ENCODE data around the gene UBE4B.

DNA sequence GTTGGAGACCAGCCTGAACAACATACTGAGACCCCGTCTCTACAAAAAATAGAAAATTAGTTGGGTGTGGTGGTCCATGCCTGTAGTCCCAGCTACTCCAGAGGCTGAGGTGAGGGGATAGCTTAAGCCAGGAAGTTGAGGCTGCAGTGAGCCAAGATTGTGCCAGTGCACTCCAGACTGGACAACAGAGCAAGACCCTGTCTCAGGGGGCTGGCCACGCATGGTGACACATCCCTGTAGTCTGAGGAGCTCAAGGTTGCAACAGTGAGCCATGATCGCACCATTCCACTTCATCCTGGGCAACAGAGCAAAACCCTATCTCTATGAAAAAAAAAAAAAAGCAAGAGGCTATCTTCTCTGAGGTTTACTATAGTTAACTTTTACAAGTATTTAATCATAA is 12.7 kb upstream of the UBE4B start:
- TF ChIP-seq CEBPB (IDR thresholded peaks at IDR 0.05; ENCODE audit: low read depth) (no peak), EZH2phosphoT487 (IDR thresholded peaks at IDR 0.05; ENCODE audit: borderline replicate concordance) (no peak), SIN3A (IDR thresholded peaks at IDR 0.05; ENCODE audit: low read depth) (no peak), RAD21 (IDR thresholded peaks at IDR 0.05; ENCODE audit: low read depth) (no peak), SRF (IDR thresholded peaks at IDR 0.05; ENCODE audit: low read depth) (no peak)
- TF ChIP-seq, protein P1, sequence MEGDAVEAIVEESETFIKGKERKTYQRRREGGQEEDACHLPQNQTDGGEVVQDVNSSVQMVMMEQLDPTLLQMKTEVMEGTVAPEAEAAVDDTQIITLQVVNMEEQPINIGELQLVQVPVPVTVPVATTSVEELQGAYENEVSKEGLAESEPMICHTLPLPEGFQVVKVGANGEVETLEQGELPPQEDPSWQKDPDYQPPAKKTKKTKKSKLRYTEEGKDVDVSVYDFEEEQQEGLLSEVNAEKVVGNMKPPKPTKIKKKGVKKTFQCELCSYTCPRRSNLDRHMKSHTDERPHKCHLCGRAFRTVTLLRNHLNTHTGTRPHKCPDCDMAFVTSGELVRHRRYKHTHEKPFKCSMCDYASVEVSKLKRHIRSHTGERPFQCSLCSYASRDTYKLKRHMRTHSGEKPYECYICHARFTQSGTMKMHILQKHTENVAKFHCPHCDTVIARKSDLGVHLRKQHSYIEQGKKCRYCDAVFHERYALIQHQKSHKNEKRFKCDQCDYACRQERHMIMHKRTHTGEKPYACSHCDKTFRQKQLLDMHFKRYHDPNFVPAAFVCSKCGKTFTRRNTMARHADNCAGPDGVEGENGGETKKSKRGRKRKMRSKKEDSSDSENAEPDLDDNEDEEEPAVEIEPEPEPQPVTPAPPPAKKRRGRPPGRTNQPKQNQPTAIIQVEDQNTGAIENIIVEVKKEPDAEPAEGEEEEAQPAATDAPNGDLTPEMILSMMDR (IDR thresholded peaks at IDR 0.05 in 2 of 3, conservative IDR thresholded peaks at IDR 0.05 in 1 of 3; ENCODE audit: borderline replicate concordance in 1 of 3, insufficient read depth in 1 of 3, low read depth in 2 of 3, low read length in 2 of 3): no peak
